Mammary epithelial cell (primary cell): ENCODE data around the gene OTOF.

Experiments
- EZH2 ChIP-seq: IDR thresholded peaks from 2 replicates; pipeline ENCODE4 v1.6.1; 2012; ENCODE audit warnings: low read length, inconsistent platforms, borderline replicate concordance
- TF ChIP-seq, protein P1 (sequence below), 2 donors: IDR thresholded peaks in 1 of 2; conservative IDR thresholded peaks in 1 of 2; 2 replicates each; pipeline ENCODE4 v1.5.1; 2011 to 2012; ENCODE audit warnings: inconsistent platforms in 2 of 2, low read length in 2 of 2, mild to moderate bottlenecking in 2 of 2, control low read depth in 1 of 2, low read depth in 1 of 2; ENCODE audit not compliant: insufficient read depth in 1 of 2; ENCODE audit errors: extremely low read depth in 1 of 2

DNA sequence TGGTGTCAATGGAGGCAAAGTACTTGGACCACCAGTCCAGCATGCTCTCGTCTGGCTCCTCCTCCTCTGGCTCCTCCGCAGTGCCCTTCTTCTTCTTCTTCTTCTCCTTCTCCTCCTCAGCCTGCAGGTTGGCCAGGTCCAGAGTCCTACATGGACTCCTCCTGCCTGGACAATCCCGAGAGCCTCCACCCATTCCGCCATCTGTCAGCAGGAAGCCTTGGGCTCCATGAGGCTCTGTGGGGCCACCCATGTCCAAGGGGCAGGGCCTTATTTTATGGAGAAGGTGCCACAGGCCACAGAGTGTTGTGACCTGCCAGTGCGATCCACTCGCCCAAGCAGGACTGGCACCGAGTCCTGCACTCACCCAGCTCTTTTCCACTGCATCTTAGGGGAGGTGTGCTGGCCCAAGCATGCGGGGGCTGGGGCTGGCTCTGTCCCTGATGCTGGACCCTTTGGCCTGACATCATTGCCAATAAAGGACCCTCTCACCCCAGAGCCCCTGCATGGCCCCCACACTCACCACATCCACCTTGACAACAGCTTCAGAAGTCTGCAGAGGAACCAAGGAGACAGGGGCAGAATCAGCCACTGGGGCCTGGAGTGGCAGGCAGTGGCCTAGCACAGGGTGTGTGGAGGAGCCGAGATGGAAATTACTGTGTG, 7.2 kb downstream of the OTOF start:
- TF ChIP-seq, protein P1, sequence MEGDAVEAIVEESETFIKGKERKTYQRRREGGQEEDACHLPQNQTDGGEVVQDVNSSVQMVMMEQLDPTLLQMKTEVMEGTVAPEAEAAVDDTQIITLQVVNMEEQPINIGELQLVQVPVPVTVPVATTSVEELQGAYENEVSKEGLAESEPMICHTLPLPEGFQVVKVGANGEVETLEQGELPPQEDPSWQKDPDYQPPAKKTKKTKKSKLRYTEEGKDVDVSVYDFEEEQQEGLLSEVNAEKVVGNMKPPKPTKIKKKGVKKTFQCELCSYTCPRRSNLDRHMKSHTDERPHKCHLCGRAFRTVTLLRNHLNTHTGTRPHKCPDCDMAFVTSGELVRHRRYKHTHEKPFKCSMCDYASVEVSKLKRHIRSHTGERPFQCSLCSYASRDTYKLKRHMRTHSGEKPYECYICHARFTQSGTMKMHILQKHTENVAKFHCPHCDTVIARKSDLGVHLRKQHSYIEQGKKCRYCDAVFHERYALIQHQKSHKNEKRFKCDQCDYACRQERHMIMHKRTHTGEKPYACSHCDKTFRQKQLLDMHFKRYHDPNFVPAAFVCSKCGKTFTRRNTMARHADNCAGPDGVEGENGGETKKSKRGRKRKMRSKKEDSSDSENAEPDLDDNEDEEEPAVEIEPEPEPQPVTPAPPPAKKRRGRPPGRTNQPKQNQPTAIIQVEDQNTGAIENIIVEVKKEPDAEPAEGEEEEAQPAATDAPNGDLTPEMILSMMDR (conservative IDR thresholded peaks at IDR 0.05 in 1 of 2, IDR thresholded peaks at IDR 0.05 in 1 of 2; ENCODE audit: extremely low read depth in 1 of 2, insufficient read depth in 1 of 2, low read depth in 1 of 2, low read length in 2 of 2) = no peak
- TF ChIP-seq EZH2 = no peak
